Subcutaneous adipose tissue (tissue), 4 donors: Measurements from ENCODE around the gene EED. TPM values are rescaled to one million over a fixed set of nuclear protein-coding genes. Genes with fewer than 3 reads are reported as not detected.

Experiments
- CTCF ChIP-seq: fragments of 450-650 bp; IDR thresholded peaks from one replicate; pipeline ENCODE4 v1.5.1; 2016; ENCODE audit warnings: low read depth, mild to moderate bottlenecking, control low read depth, antibody characterized with exemption, moderate library complexity
- small RNA-seq: library from RNA; depleted of rRNA; stranded (forward); fragments of <200 nt; gene quantifications from one replicate; pipeline ENCODE3, GENCODE V24; 2016
- total RNA-seq, 4 donors: library from RNA; depleted of rRNA; stranded (reverse); fragments of >200 nt; gene quantifications; one replicate each; pipeline ENCODE4 v1.1.0, GENCODE V29; 2016

The EED gene
- total RNA-seq, 4 donors from 2014 or later, result 14.7 to 28.4 (median 24.3) TPM

GRCh38 chr11:86303257-86303656, 58.7 kb downstream of the EED start:
- TF ChIP-seq CTCF, result no peak

- TF ChIP-seq CTCF, result no peak
These were observed 69.2 kb downstream of the EED start for GRCh38 chr11:86313793-86314192.

- TF ChIP-seq CTCF, result no peak
These were observed 70.1 kb downstream of the EED start for GRCh38 chr11:86314636-86315035.

Small RNA genes within 50 kb of the gene (small RNA-seq; reads per million reads assigned to genes)
- not detected for gene RF00017
- not detected for gene RN7SL225P

Other genes with a start within 250 kb of the EED start
- 100 to 1,000 TPM; 345 to 758 (median 413) TPM for gene PICALM, start 175.7 kb upstream of the EED start, total RNA-seq
- 10 to 100 TPM; 33.0 to 58.4 (median 43.1) TPM for gene HIKESHI, start 57.5 kb downstream of the EED start, total RNA-seq
- gene CCDC81, start 130.1 kb downstream of the EED start, total RNA-seq, result 1 to 10 TPM in 1 of 4 donors, under 1 TPM in 1, not detected in 2; 0.51 to 1.1 TPM